Measurements from ENCODE around the gene SHROOM1. TPM values are rescaled to one million over a fixed set of nuclear protein-coding genes. Genes with fewer than 3 reads are reported as not detected.

Gene SHROOM1
- total RNA-seq, 1 donor from 2014 or later = 2.9 TPM

- no peak for DNase-seq
Observed at GRCh38 chr5:132850066-132850465, 19.6 kb upstream of the SHROOM1 start.

GRCh38 chr5:132849347-132849746, 18.9 kb upstream of the SHROOM1 start:
- DNase-seq = no peak

- no peak for DNase-seq
Observed at GRCh38 chr5:132848270-132848669, 17.8 kb upstream of the SHROOM1 start.

GRCh38 chr5:132841305-132841704, 10.9 kb upstream of the SHROOM1 start:
- DNase-seq = no peak

GRCh38 chr5:132840896-132841295, 10.4 kb upstream of the SHROOM1 start:
- no peak for DNase-seq

- DNase-seq = no peak
Observed at GRCh38 chr5:132840313-132840712, 9.9 kb upstream of the SHROOM1 start.

GRCh38 chr5:132839426-132840301, 9.2 kb upstream of the SHROOM1 start:
- DNase-seq = no peak

GRCh38 chr5:132838516-132839282, 8.3 kb upstream of the SHROOM1 start:
- no peak for DNase-seq

- no peak for DNase-seq
Observed at GRCh38 chr5:132837868-132838267, 7.4 kb upstream of the SHROOM1 start.

- no peak for DNase-seq
Observed at GRCh38 chr5:132836852-132837251, 6.4 kb upstream of the SHROOM1 start.

GRCh38 chr5:132834057-132834456, 3.6 kb upstream of the SHROOM1 start:
- no peak for DNase-seq

GRCh38 chr5:132832612-132833011, 2.2 kb upstream of the SHROOM1 start:
- DNase-seq = no peak

GRCh38 chr5:132831095-132831860, 831 bp upstream of the SHROOM1 start:
- no peak for DNase-seq

GRCh38 chr5:132829742-132830435, 558 bp downstream of the SHROOM1 start:
- peak; percentile 85 for DNase-seq

GRCh38 chr5:132828846-132829494, 1.5 kb downstream of the SHROOM1 start:
- DNase-seq = no peak

GRCh38 chr5:132827943-132828673, 2.3 kb downstream of the SHROOM1 start:
- DNase-seq = no peak

GRCh38 chr5:132826424-132827082, 3.9 kb downstream of the SHROOM1 start:
- DNase-seq = no peak

GRCh38 chr5:132825834-132826391, 4.5 kb downstream of the SHROOM1 start:
- DNase-seq = no peak

GRCh38 chr5:132825033-132825833, 5.2 kb downstream of the SHROOM1 start:
- DNase-seq = no peak

Measured in tongue (tissue), 2 donors.